NCI-H2227 (cell line): Measurements from ENCODE around the gene RPP25.
A peak's percentile ranks its signal among the peaks of the same experiment; 100 is the strongest.
"Not testable (repeated sequence)": the region's sequence is repeated elsewhere in the genome, so short reads cannot be mapped to it uniquely, and the experiment has no call there.

Source experiments
- DNase-seq: peaks from one replicate; lab custom pipeline; 2025; ENCODE audit not compliant: unreplicated experiment; lab: John Stamatoyannopoulos, UW

RPP25 gene

DNA sequence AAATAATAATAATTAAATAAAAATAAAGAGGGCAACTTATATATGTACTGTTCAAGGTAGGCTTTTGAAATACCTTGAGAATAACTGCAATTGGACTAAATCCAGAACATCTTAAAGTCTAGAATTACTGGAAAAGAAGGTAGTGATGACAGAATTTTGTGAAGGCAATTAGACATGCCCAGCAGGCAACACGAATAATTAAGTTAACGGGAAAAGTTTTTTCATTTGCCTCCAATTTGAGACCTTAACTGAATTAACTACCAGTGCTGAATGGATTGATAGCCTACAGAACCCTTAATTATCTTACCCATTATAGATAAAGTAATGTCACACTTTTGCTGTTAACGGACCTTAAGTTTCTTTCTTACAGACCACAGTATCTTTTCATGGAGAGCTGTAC lies 32.0 kb downstream of the RPP25 start:
- DNase-seq: no peak

DNA sequence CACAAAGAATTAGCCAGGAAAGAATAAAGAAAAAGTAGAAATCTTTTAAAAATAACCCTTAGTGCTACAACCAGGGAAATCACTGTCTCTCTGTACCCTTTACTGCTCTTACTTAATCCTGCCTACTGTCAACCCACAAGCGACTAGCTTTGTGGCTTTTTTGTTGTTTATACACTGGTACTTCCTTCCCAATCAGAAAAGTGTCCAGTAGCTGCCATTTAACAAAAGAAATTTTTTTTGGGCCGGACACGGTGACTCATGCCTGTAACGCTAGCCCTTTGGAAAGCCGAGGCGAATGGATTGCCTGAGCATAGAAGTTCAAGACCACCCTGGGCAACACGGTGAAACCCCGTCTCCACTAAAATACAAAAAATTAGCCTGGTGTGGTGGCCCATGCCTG lies 36.1 kb downstream of the RPP25 start:
- no peak for DNase-seq

DNA sequence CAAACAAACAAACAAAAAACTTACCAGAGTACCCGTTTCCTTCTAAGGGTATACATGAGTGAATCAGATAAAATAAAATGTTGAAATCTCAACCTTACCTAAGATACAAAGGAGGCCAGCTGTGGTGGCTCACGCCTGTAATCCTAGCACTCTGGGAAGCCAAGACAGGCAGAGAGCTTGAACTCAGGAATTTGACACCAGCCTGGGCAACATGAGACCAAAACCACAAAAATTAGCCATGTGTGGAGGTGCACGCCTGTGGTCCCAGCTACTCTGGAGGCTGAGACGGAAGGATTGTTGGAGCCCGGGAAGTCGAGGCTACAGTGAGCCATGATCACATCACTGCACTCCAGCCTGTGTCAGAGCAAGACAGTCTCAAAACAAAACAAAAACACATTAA lies 38.9 kb downstream of the RPP25 start:
- no peak for DNase-seq

DNA sequence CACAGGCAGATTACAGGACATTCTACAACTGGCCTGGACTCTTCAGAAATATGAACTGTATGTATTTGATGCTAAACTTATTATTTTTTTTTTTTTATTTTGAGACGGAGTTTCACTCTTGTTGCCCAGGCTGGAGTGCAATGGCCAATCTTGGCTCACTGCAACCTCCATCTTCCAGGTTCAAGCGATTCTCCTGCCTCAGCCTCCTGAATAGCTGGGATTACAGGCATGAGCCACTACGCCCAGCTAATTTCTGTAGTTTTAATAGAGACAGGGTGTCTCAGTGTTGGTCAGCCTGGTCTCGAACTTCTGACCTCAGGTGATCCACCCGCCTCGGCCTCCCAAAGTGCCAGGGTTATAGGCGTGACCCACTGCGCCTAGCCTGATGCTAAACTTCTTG lies 42.8 kb downstream of the RPP25 start:
- DNase-seq: not testable (repeated sequence)

DNA sequence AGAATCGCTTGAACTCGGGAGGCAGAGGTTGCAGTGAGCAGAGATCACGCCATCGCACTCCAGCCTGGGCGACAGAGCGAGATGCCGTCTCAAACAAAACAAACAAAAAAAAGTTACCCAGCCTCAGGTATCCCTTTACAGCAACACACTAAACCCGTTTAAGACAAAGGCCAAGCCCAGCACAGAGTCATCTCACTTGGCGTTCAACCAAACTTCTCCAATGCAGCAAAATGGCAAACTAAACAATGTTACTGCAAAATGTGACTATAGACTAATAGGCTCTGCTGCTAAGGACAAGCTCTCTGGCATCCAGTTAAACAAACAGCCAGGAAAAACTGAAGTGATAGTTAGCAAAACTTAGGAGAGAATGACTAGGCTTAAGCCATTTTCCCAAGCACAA lies 43.5 kb downstream of the RPP25 start:
- no peak for DNase-seq

DNA sequence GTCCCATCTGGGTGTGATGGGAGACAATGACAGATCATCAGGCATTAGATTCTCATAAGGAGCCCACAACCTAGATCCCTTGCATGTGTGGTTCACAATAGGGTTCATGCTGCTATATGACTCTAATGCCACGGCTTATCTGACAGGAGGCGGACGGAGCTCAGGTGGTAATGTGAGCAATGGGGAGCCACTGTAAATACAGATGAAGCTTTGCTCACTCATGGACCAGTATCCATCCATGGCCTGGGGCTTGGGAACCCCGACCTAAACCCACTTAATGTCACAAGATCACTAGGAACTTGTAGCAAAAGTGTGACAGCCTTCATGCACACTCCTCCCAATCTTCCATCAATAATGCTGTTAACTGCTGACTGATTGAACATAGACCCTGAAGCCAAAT lies 47.9 kb downstream of the RPP25 start:
- DNase-seq: no peak

DNA sequence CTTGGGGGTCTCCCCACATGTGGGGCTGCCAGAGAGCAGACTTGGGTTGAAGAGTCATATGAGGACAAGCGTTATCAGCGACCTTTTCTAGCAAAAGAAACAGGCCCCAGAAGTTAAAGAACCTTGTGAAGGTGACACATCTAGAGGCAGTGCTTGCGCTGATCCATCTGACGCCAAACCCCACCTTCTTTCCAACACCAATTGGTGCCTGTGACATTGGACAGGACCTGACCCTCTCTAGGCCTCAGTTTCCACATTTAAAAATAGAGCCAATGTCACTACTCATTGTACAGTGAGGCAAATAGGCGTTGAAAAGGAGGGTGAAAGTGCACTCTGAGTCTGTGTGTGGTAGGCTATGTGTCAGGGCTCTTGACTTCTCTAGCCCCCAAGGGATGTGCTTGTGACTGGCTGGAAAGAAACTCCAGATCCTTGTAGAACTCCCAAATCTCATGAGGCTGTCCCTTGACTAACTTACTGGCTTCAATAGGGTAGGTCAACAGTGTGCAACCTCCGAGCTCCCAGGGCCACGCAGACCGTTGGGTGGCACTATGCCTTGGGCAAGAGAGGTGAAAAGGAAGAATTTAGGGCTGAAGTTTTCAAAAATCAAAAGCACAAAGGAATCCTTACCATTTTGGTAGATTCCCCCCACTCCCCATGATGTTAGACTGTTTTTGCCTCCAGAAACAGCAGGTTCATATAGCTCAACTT lies 49.3 kb downstream of the RPP25 start:
- no peak for DNase-seq

DNA sequence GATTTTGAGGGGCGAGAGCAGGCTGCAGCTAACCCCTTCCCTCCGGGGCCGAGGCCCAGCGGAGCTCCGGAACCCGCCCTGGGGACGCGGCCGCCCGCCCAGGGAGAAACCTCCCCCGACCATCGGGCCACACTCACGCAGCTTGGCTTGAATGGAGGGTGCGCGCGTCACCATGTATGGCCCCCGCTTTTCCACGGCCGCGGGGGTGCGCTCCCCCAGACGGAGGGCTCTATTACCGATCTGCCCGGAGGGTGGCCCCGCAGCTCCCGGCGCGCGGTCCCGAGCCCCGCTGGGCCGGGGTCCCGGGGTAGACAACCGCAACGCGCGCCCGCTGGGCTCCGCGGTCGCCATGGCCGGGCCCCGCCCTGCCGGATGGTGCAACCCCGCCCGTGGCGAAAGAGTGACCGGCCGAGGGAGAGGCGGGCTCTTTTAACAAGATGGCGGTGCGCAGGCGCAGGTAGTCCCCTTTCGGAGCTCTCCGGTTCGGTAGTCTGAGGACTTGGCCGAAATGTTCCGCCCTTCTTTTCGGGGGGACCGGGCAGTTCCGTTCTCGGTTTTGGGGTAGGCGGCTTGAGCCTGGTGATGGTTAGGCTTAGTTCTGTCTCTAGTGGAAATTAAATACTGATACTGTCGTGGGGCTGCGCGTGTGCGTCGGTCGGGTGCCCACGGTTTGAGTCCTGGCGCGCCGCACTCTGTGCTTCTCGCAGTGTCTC lies 50.0 kb downstream of the RPP25 start, which contains the start of gene FAM219B:
Gene FAM219B, minus strand, starts transcription at position 402 of the 713 bp plus-strand sequence. Its CDS starts 51 bp downstream, at position 351.
- DNase-seq: peak; percentile 90

DNA sequence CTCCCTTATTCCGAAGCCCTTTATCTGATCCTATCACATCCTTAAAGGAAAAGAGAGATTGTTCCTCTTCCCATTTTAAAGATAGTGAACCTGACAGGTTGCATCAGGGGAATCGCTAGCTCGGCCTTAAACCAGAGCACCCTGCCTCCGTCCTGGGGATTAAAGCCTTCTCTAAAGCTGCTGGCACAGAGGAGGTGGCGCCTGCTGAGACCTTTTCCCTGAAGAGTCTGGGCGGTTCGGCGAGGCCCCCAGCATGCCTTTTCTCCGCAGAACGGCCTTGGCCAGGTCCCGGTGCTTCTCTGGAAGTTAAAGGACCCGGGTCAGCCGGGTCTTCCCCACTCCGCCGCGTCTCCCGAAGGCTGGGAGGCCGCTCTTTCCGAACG lies 50.5 kb downstream of the RPP25 start:
- DNase-seq: peak; percentile 26
